A172 (cell line): ENCODE measurements around the gene FEN1. TPM values are rescaled to one million over a fixed set of nuclear protein-coding genes. Genes with fewer than 3 reads are reported as not detected.

Experiments used
- DNase-seq: peaks from one replicate; pipeline ENCODE4 v3.0.0-alpha.2; 2015; ENCODE audit warnings: low spot score
- total RNA-seq: library from RNA; depleted of rRNA; stranded (reverse); fragments of >200 nt; shearing (Covaris generic); gene quantifications from 2 replicates; pipeline ENCODE4 v1.2.3, GENCODE V29; 2014; rRNA removed

The FEN1 gene
- total RNA-seq, 1 experiment from 2014 or later: 131 TPM

DNA sequence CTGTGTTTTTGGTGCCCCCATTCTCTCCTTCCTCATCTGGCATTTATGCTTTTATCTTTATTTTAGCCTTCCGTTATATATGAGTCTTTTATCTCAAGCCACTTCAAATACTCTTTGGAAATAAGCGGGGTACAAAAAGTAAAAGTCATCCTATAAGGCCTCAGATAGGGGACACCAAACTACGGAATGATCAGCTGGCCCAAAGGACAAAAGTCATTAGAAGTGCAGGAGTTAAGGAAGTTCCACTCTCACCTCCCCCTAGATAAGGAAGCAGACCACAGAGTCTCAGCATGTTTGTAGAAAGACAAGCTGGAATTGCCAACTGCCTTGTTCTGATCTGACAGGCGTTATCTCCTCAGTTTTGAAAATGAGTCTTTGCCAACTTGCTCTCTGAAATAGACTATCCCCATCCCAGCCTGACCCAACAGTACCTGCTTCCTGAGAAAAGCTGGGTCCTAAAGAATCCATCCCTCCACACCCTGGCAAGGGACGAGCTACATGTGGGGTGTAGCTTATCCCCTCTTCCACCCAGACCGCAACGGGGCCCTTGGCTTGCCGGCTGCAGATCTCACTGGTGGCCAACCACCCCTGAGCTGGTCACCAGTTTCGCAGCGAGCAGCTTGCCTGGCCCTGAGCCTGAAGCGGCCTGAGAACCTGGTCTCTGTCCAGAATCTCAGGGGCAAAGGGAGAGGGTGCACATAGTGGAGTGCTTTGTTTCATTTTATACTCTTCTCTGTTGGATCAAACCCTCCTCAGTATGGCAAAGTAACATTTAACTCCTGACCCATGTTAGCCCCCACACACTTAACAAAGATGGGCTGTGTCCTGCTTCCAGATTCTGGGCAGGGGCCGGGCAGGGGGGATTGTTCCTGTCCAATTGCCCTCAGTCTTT is 49.2 kb downstream of the FEN1 start:
- no peak for DNase-seq

DNA sequence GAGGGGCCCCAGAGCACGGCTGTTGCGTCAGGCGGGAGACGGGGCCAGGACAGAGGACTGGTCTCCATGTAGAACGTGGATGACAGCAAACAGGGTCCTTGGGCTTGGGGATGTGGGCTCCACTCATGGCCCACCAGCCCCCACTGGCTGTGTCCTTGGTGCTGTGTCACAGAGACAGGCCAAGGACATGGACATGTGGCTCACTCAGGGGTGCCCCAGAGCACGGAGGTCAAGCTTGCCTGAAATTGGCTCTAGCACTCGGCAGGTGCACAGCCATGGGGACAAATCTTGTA is 49.8 kb downstream of the FEN1 start:
- no peak for DNase-seq

DNA sequence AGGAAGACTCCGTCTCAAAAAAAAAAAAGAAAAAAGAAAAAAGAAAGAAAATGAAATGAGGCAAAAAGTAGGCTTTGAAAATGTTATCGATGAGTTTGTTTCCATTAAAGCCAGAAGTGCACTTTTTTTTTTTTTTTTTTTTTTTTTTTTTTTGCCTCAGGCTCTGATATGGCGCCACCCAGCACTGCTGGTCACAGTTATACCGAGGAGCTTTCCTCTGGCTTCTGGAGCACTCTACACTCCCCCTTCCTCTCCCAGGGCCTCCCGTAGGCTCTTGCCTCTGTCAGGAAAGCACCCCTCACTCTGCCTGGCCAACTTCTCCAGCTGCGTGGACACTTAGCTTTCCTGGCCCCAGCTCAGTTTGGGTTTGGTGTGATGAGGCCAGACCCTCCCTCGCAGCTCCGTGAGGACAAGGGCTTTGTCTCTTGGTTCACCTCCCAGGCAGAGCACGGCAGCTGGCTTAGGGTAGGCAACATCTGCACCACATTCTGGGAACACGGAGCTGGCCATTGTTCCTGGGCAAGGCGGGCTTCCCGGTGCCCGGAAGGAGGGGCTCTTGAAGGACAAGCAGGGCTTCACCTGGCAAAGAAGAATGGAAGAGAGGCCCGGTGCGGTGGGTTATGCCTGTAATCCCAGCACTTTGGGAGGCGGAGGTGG is 52.3 kb downstream of the FEN1 start:
- no peak for DNase-seq

DNA sequence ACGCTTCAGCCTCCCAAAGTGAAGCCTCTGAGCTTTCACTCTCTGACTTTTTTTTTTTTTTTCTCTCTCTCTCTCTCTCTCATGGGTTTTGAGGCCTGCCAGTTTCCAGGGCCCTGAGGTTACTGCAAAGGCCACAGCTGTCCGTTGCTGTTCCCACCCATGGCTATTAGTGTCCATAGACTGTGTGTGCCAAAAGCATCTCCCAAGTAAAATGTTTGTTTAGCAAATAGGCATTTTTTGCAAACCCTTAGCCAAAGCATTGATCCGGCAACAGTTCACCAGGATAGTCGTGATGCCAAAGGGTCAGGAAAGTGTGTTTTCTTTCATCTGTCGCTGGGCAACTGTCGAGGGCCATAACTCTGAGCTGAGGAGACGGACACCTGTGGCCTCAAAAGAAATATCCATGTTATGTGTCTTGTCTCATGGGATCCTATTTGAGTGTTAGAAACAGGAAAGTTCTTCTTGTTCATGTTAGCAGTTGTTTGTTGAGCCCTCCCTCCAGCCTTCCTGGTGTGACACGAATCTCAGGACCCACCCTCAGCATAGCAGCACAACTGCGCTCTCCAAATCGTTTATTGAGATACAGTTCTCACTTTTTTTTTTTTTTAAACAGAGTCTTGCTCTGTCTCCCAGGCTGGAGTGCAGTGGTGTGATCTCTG is 53.8 kb downstream of the FEN1 start:
- no peak for DNase-seq

Other genes with a start within 250 kb of the FEN1 start
- gene SYT7, start 211.8 kb upstream of the FEN1 start, total RNA-seq: 0.12 and 0.26 TPM in 2 replicates
- gene DAGLA, start 112.5 kb upstream of the FEN1 start, total RNA-seq: 0.09 and 1.2 TPM in 2 replicates
- 0.98 and 1.4 TPM in 2 replicates for gene MYRF, start 40.3 kb upstream of the FEN1 start, total RNA-seq
- gene TMEM258, start 312 bp upstream of the FEN1 start, total RNA-seq: 78.1 and 115 TPM in 2 replicates
- gene FADS1, start 24.1 kb downstream of the FEN1 start, total RNA-seq: 55.3 and 84.2 TPM in 2 replicates
- gene FADS2, start 35.4 kb downstream of the FEN1 start, total RNA-seq: 151 and 340 TPM in 2 replicates
- gene FADS3, start 98.6 kb downstream of the FEN1 start, total RNA-seq: 139 and 190 TPM in 2 replicates
- gene RAB3IL1, start 124.7 kb downstream of the FEN1 start, total RNA-seq: 2.4 and 8.5 TPM in 2 replicates
- gene BEST1, start 157.4 kb downstream of the FEN1 start, total RNA-seq: 0.79 and 1.00 TPM in 2 replicates
- gene FTH1, start 174.7 kb downstream of the FEN1 start, total RNA-seq: 511 and 651 TPM in 2 replicates